OCI-LY1 (cell line): ENCODE results near the gene SLC4A1.

Source experiments
- CTCF ChIP-seq: fragments of 200-600 bp; sonication (generic), shearing (Covaris generic); IDR thresholded peaks from 2 replicates; pipeline ENCODE4 v1.5.1; 2017; ENCODE audit warnings: mild to moderate bottlenecking, antibody characterized with exemption, low read length, moderate library complexity, mixed read lengths
- EZH2 ChIP-seq: fragments of 200-600 bp; sonication (generic), shearing (Covaris generic); IDR thresholded peaks from 2 replicates; pipeline ENCODE4 v1.8.0; 2017; ENCODE audit warnings: borderline replicate concordance, mixed run types, mild to moderate bottlenecking, antibody characterized with exemption, low read length, moderate library complexity, mixed read lengths

GRCh38 chr17:44232061-44232460 is 35.9 kb downstream of the SLC4A1 start:
- TF ChIP-seq CTCF: no peak
- no peak for TF ChIP-seq EZH2
